HG03354 (cell line): ENCODE measurements around the gene HOXB8.

Source experiments
- ATAC-seq: cut with Tn5 transposase; IDR thresholded peaks from one replicate; pipeline ENCODE4 v1.9.1; 2021; ENCODE audit warnings: mild to moderate bottlenecking; ENCODE audit not compliant: unreplicated experiment, poor library complexity, severe bottlenecking

The HOXB8 gene

DNA sequence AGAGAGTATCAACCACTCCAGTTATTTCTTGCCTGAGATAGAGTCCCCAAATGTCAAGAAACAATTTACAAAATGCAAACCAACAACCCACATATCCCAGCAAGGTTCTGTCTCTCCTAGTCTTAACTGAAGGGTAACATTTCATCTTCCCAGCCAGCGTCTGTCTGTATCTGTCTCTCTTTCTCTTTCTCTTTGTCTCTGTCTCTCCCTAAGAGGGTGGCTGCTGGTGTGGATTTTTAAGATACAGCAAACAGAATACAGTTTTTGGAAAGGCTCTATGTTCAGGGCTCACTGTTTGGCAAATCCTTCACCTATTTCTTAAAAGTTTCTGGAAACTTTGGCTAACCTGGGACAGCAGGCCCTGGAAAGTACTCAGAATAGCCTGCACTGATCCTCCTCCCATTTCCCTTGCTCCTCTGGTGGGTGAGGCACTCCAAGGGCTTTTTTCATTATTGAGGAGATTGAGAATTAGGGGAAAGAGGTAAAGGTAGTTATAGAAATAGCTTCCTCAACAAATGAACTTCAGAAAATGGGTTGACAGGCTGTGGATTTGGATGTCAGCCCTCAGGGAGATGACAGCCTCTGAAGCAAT is 43.2 kb downstream of the HOXB8 start:
- ATAC-seq = no peak

DNA sequence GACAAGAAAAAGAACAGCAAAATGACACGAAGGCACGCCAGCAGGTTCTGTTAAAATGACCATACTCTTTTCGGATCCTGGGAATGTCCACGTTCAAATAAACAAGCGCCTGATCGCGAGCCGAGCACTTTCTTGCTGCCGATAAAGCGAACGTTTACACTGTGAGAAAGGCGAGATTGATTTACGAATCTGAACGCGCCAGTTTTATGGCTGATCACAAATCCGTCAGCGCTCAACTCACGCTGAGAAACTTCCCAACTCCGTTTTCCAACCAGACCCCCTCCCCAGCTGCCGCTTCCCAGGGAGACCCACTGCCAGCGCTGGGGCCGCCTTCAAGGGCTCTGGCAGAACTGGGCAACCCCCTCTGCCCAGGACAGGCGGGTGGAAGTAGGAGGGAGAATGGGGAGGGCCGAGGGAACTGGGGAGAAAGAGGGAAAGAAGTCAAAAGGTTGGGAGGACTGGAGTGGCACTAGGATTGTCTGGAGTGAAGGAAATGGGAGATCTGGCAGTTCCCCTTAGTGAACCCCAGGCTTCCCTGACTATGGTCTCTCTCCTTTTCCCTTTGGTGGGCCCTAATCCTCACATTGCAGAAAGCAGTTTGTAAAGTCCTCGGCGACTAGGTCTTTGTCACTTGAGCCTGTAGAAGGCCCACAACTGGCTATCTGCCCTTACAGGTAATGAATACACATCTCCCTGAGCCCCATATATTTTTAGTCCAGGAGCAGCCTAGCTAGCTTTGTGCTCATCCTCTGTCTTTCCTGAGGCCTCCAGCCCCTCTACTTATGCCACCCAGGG is 43.9 kb downstream of the HOXB8 start:
- ATAC-seq = no peak

DNA sequence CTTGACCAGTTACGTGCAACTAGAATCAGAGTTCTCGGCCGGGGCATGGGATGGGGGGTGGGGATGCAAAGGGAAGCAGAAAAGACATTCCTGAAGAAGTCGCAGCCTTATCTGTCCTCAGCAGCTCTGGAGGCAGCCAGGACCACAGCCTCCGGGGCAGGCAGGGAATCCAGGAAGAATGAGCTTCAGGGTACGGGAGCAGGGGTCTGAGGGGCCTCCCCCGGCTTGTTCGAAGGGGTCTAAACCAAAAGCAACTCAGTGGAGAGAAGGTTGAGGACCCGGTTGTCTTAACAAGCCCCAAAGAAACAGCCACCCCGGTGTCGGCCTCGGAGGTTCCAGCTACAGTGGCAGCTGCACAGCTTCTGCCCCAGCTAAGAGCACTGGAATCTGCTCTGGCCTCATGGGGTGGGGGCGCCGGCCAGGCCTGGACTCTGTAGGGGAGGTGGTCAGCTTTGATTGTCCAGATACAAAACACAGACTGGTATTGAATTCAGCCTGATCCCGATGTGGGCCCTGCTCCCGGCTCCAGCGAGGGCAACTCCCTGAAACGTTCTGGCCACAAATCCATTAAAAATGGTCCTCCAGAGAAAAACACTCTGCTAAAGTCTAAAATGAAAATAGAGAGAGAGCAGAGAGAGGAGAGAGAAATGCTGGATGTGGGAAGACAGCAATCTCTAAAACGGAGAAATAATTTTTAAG is 44.6 kb downstream of the HOXB8 start:
- ATAC-seq = no peak

DNA sequence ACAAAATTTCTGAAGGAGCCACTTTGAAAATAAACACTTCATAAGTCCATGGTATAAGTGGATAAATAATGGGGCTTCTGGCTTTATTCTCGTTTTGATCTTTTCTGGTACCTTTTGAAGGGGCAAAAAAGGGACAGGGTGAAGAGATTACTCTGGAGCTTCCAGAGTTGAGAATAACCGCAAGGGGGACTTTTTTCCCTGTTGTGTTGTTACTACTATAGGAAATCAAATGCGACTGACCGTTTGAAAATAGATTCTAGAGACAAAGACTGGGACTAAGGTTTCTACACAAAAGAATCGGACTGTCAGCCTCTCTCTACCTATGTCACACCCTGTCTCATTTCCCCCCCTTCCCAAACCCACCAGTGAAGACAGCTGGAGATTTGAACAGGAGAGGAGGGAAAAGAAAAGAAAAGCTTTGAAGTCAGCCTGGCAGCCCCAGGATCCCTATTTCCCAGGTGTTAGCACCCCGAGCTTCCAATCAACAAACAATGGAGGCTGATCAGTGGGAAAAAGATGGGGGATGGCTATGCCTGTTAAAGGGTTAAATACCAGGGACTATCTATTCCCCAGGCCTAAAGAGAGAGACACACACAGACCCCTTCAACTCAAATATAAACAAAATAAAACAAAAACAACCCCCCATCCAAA is 45.3 kb downstream of the HOXB8 start:
- no peak for ATAC-seq

DNA sequence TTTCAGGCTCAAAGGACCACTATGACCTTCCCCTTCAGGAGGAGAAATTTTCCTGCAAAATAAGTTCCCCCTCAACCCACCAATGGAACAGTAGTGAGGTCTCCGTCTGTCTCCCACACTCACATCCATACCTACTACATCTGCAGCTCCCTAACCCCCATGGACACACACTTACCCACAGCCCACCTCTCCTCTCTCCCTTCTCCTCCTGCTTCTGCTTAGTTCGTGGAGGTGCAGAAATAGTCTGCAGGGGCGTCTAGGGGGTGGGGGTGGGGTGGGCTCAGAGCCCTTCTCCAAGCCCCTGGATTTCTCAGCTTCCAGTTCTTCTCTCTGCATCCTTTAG is 45.9 kb downstream of the HOXB8 start:
- no peak for ATAC-seq

DNA sequence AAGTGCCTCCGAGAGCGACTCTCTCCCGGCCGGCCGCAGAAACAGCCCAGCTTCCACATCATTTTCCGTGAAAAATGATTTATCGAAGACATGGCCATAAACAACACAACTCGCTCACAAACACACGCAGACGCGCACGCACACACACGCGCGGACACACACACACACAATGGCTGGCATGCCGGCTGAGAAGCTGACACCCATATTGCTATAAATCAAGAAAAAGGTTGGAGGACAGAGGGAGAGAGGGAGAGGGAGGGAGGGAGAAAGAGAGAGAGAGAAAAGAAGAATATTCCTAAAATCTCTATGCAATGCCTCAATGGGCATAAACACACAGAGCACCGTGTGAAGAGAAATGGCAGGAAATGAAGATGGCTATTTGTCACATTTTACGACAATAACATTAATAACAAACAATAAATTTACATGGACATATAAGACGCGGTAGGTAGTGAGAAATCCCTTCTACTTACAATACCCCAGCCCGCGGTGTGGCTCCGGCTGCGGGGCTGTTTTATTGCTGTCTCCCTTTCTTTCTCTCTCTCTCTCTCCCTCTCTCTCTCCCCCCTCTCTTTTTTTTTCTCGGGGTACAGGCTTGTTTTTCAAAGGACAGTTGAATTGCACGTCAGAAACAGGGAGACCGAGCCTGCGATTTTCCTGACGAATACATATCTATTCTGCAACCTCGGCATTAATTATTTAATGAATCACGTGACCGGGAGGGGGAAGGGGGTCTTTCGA is 46.4 kb downstream of the HOXB8 start:
- ATAC-seq = no peak

DNA sequence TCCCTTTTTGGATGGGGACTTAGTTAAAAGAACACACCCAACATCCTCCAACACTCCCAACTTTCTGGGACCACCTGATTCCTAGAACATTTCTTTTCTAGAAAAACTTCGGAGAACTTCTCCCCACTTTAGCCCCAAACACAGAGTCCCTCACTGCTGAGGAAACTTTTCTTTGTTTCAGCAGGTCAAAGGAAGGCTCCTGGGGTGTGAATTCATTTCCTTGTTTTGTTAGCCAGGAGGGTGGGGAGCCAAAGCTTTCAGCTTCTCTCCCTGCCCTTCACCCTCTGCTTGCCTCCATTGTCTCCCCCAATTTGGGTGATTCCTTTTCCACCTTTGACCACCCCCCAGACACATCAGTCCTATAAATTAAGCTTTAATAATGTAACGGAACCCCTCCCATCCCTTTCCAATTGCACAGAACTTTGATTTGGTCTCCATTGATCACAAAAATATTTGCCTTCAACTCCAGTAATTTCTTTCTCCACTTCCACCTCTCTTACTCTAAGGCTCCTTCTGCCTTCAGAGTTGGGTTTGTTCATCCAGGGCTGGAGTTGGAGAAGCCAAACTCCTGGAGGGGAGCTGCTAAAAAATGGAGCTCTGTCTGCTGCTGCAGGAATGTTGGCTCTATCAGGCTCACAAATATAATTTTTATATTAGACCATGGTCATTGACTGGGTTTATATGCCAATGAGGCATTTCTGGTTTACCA is 47.3 kb downstream of the HOXB8 start:
- no peak for ATAC-seq

DNA sequence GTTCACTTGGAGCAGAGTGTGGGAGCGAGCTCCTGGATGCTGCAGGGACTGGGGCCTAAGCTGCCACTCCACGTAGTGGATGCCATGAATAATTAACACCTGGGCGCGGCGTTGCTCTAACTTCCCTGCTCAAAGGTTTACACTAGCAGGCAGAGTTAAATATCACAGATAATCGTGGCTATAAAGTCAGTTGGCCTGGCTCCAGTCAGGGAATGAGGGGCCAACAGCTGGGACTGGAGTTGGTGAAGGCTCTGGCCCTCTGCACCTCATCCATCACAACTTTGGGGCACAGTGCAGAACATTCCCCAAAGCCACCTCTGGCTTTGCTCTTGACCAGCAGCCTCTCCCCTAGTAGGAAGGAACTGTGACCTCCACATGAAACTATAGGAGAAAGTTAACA is 47.9 kb downstream of the HOXB8 start:
- ATAC-seq = no peak

DNA sequence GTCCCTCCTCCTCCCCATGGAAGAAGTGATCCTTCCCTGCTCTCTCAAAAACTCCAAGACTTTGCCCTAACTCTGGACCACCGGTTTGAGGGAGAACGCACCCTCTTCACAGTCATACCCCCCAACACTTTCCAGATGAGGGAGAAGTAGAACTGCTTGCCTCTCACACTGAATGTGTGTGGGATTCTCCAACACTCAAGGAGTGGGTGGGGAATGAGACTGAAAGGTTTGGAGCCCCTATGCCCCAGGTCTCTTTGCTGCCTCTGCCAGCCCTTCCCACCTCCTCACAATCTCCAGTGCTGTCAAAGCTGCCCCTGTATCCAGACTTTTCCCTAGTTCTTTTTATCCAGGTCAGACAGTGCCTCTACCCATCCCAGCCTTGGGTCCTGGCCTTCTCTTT is 48.4 kb downstream of the HOXB8 start:
- no peak for ATAC-seq

DNA sequence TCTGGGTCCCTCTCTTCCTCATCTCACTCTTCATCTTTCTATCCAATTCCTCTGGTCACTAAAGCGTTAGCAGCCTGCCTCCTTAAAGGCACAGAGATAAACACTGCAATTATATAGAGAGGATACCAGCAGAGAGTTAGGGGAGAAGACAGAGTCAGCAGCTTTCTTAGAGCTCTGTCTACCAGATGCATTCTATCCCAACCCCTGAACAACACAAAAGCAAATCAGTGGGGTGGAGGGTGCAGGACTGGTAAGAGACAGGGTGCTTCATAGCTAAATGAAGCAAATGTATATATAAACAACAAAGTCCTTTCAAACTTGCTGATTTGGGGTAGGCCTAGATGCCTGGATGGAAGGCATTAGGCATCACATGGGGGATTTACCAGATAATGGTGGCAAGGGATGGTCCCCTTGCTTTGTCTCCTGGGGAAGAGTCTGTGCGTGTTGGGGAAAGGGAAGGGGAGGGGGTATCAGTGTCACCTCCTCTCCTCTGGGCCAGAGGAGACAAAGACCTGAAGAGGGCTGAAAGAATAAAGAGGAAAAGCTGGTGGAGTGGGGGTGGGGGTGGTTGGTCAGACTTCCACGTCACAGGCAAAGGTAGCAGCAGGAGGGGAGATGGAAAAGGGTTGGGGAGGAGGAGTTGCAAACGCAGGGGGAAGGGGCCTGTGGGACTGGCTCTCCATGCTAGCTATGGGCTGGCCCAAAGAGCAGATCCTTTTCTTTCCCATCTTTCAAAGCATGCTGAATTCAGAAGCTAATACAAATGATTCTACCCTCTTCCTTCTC is 49.0 kb downstream of the HOXB8 start:
- no peak for ATAC-seq

DNA sequence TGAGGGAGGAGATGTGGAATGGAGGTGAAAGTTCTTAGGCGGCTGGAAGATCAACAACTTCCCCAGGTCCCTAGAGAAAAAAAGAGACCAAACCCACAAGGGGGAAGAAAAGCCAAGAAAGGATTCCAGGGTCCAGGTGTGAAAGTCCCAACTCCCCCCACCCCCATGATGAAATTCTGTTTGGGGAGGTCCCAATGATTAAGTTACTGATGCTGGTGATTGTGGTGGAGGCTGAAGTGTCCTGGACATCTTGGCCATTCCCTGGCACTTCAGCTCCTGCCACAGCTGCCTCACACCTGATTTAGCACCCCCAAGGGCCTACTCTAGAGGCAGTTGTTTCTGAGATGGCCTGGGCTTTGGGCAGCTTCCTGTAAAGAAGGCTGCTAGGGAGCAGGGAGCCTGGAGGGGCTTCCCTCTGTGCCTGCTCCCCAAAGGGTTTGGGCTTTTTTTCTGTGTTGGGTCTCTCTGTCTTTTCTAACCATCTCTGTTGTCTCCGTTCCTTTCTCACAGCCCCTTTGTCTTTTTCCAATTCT is 50.0 kb downstream of the HOXB8 start:
- no peak for ATAC-seq

DNA sequence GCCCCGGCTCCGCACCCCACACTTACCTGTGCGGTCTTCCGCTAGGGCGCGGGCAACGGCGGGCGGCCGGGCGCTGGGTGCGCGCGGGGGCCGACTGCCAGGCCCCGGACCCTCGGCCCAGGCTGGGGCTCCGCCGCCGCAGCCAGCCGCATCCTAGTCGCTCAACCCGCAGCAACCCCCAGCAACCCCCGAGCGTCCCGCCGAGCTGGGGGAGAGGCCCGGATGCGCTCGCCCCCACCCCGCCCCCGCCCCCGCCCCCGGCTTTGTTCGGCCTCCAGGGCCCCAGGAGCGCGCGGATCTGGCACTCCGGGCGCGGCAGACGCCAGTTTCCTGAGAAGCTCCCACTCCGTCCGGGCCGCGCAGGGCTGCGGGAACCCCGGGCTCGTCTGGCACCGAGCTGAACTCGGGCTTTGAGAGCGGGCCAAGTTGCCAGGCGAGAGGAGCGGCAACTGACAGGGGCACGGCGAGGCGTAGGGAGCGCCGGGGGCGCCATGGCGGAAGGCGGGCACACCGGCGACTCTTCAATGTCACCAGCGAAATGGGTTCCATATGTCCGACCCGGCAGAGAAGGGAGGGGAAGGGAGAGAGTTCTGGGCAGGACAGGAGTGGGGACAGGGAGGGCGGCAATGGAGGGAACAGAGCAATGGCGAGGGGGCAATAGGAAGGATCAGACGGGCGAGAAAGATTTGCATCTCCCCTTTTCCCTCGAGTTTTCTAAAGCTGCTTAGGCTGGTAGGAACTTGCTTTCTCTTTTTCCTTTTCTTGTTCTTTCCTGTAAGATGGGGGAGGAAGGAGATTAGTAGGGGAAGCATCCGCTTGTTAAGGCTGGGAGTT is 50.7 kb downstream of the HOXB8 start:
- ATAC-seq = no peak

DNA sequence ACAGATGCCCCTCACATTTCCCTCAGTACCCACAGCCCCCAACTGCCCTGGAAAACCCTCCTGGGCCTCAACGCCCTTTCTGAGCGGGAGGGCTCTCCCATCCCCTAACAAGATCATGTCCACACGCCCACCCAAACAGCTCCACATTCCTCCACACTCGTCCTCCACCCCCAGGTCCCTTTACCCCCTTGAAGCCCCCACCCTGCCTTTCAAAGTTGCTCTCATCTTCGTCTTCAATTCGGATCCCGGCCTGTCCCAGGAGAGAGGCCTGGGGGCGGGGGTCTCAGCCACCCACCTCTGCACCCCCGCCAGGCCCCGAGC is 51.3 kb downstream of the HOXB8 start:
- no peak for ATAC-seq

DNA sequence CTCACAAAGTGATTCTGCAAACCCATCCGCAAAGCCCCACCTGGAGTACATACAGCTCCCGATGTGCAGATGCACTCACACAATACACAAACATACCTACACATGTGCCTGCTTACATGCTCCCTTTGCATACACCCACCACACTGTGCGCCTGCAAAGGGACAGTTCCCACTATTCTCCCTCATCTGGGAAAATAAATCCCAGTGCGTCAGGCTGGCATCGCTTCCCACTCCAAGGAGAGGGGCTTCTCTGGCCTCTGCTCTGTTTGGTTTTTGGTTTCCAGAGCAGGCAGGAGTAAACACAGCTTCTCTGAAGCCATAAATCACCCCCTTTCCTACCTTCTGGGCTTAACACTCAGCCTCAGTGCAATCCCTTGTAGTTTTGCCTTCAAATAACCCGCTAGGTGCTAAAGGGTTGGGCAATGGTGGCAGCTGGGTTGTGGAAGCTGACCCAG is 51.7 kb downstream of the HOXB8 start:
- no peak for ATAC-seq

DNA sequence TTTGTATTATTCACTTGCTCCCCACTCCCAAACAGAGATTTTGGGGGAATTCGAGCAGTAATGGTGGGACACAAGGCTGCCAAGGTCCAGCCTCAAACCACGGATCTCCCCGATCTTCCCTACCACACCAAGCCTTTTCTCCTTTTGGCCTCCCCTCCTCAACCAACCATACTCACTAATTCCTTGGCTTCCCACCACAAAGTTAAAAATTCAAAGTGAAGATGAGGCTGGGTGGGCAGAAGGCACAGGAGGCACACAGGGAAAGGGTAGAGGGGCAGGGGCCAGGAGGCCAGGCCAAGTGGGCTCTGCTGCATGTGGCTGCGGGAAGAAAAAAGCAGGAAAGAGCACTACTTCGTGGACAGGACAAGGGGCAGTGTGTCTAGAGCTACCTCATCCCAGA is 52.2 kb downstream of the HOXB8 start:
- ATAC-seq = no peak
